HG02623 (cell line): ENCODE measurements around the gene TAC3.

Source experiments
- ATAC-seq: cut with Tn5 transposase; IDR thresholded peaks from one replicate; pipeline ENCODE4 v1.9.1; 2021; ENCODE audit warnings: moderate library complexity; ENCODE audit not compliant: unreplicated experiment

Gene TAC3

DNA sequence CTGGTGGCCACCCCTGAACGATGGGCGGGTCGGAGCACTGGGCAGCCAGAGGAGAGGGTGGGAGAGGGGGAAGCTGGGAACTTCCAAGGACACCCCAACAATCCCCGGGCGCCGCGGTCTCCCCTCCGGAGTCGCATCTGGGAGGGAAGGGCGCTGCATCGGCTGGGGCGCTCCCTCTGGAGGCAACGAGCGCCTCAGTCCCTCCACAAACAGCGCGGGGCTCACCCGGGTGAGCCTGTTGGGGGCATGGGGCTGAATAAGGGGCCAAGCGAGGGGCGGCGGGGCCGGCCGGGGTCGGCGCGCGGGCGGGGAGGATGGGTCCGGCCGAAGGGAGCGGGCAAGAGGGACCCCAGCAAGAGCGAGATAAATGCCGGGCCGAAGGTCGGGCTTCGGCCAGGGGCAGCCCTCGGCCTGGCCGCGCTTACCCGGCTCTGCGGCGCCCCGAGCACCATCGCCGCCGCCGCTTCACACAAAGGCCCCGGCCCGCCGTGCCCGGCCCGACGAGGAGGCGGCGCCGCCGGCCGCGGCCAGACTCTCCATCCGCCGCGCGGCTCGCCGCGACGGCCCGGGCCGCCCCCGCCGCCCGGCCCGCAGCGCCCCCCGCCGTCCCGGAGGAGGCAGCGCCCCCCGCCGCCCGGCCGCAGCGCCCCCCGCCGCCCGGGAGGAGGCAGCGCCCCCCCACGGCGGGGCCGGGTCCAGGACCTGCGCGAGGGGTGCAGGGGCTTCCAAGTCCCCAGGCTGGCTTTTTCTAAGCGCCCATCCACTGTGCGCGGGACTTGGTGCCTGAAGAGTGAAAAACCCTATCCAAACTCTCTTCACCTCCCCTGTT is 10.1 kb downstream of the TAC3 start, which contains the start of gene ZBTB39:
TSS of gene ZBTB39 (minus strand) at position 567 of the 829 bp plus-strand sequence. CDS start 1,629 bp downstream, outside the sequence.
- peak; percentile 56 for ATAC-seq

- no peak for ATAC-seq
Observed at GRCh38 chr12:57004651-57005050, 11.7 kb downstream of the TAC3 start.

DNA sequence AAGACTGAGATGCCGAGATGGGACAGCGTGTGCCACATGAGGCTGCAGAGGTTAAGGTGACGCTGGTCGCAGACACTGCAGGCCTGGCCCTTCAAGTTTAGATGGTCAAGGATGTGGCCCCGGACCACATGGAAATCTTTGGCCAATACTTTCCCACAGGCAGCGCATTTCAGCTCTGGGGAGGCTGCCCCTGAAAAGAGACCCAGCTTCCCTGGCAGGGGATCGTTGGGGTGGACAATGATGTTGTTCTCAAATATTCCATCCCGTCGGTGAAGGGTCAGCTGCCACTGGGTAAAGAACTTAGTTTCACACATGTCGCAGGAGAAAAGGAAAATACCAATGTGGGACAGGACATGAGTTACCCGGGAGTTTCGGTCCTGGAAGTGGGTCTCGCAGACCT is 12.9 kb downstream of the TAC3 start:
- no peak for ATAC-seq

DNA sequence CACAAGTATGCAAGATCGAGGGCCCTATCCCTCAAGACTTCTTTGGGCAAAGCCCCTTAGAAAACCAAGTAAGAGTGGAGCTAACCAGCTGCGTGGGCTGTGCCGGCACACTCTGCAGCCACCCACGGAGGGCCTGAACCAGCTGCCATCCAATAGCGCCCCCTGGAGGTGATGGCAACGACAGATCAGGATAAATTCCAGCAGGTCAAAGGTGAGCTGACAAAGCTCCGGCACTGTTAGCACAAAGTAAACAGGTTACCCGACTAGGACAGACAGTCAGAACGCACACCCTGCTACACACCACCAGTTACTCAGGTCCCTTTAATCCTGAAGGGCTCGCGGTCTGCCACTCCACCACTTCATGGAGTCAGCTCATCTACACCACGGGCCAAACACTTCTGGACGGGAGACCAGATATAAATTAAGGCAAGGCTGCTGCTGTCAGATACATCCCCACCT is 14.9 kb downstream of the TAC3 start:
- no peak for ATAC-seq

- no peak for ATAC-seq
Observed at GRCh38 chr12:57000393-57000792, 15.9 kb downstream of the TAC3 start.

DNA sequence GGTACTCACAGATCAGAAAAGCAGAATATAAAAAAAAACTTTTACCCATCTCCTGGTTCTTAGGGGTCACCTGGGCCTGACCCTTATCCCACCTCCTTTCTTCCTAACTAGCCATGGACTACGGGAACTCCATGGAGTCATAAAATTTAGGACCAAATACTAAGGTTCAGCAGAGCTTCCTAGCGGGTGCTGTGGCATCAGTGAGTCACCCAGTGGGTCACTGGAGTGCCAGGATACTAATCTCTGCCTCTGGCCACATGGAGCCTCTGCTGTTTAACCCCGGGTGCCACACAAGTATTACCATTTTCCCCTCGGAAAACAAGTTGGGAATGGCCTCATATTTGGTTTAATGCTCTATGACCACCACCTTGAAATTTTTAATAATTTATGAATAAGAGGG is 16.9 kb downstream of the TAC3 start:
- ATAC-seq, result no peak

DNA sequence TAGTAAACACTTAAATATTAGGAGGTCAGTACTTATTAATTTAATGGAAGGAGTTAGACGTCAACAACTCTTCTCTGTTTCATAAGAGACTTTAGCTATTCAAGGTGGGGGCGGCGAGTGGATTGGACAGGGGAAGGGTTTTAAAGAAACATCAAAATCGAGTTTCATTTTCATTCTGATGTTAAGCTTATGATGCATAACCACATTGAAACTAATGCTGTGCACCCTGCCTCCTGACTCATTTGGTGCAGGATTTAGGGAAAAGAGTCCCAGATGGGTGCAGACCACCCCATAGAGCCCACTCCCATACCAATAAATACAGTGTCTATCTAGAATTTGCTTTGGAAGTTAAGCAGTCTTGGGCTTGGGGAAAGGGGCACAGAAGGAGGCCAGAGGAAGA is 17.3 kb downstream of the TAC3 start:
- peak; percentile 54 for ATAC-seq

DNA sequence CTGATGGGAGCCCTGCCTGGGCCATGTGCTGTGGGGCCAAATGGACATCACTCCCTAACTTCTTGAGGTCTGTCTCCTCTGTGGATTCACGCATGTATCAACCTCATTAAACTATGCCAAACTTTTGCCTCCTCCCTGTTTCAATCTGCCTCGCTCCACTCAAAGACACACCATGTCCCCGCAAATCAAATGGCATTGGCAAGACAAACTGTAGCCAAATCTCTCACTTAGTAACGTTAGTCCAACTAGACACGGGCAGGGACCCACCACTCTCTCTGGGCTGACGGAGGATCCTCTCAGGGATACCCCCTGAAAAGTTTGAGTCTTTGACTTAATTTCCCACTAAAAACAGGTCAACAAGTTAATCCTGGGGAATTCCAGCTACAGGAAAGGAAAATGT is 18.0 kb downstream of the TAC3 start:
- ATAC-seq, result no peak

DNA sequence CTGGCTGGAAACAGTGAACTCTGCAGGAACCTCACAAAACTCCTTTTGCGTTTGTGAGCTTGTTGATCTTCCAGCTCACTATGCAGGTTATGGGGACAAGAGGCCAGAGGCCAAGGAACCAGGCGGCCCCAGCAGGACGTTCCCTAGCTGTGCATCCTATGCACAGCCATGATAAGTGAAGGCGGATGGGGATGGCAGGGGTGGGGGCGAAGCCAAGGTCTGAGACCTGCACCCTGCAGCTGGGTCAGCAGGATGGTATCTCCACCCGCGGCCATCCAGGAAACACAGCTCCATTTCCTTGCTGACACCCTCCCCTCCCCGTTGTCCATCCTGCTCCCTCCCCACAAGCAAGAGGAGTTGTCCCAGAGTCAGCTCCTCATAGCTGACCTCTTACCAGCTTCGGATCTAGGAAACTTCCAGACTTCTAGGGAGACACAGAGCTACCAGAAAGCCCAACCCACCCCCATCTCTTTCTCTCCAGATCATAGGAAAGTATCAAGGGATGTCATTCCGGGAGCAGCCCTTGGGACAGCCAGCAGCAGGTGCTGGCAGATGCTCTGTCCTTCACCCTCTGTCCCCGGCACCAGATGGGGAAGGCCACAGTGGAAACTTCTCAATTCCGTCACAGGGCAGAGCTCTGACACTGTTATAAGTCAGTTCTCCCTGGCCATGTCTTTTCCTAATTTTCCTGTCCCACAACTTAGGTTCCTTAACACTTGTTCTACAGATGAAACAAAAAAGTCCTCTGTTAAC is 19.4 kb downstream of the TAC3 start:
- no peak for ATAC-seq

- no peak for ATAC-seq
Observed at GRCh38 chr12:56995930-56996496, 20.3 kb downstream of the TAC3 start.

- ATAC-seq, result no peak
Observed at GRCh38 chr12:56995201-56995929, 21.0 kb downstream of the TAC3 start.

DNA sequence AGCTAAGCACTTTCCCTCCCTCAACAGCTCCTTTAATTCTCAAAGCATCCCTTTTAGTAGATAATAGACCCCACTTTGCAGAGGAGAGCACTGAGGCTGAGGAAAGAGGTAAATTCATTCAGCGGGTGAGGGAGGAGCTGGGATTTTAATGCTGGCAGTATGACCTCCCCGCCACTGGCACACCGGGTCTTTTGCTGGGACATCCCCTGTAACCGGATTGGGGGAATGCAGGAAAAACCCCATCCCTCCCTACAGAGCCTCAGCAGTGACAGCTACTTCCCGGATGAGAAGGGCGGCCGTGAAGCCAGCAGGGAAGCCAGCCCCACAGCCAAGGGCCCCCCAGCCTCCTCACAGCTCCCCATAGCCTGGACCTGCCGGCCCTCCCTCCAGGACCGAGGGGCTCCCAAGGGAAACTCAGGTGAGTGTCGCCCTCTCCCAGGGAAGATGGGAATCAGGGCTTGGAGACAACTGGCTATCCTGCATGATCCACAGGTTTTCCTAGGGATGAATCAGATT is 22.0 kb downstream of the TAC3 start:
- ATAC-seq, result no peak

DNA sequence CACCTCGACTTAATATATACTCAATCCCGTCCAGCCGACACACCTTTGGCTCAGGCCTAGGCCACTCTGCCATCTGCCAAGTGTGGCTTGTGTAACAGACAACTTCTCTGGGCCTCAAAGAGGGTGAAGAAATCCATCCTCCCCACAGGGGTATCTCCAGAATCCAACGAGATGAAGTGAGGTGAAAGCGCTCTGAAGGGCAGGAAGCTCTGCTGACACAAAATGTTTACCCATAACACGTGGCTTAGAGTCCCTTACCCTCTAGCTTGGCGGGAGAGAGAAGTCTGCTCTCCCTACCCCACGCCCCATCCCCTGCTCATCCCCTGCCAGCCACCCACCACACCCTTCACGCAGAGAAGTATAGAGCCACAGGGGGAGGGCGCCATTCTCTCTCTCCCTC is 23.0 kb downstream of the TAC3 start:
- no peak for ATAC-seq

DNA sequence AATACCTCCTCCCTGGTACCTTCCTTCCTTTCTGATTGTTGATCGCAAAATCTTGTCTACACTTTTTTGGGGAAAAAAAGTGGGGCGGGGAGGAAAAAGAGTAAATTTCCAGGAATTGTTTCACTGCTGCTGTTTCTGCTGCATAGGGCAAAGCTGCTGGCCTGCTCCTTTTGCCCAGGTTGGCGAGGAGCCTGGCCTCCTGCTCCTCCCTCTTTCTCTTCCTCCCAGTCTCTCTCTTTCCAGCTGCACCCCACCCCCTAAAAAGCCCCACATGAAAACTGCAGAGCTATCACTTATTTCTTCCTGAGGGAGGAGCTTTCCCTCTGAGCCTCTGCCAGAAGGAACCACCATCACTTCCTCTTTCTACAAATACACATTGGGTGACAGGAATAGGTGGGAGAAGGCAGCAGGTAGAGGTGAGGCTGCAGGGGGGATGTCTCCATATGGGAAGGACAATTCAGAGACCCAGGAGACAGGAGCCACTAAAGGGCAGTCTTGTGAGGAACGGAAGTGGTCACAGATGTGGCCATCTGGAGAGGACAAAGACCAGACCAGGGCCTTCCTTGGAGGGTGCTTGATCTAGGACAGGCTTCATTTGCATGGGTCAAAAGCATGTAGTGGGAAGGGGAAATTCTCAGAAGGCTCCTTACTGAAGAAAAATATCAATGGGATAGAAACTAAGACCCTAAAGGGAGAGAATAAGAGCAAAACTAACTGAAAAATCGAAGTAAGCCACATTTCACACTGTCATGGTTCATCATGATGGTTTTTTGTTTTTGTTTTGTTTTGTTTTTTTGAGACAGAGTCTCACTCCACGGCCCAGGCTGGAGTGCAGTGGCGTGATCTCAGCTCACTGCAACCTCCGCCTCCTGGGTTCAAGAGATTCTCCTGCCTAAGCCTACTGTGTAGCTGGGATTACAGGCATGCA is 24.7 kb downstream of the TAC3 start:
- no peak for ATAC-seq

DNA sequence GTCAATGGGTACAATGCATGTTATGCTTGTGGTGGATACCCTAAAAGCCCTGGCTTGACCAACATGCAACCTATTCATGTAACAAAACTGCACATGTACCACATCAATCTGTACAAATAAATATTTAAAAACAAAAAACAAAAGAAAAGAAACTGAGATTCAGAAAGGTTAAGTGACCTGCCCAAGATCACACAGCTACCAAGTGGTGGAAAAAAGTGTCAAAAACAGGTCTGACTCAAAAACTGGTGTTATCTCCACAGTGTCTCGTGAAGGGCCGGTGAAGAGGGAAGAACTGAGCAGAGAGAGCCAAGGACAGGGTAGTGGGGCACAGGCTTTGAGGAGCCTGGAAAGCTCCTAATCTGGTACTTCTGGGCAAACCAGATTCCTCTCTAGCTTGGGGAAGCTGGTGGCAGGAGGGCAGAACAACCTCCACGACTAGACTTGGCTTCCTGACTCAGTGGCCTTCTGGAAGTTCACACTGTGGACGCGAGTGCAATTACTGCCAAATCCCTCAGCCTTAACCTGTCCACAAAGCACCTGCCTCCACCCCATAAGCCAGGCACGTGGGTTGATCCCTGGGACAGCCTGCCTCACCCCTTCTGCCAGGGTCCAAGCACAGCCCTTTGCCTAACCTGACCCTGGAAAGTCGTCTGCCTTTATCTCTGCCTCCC is 25.5 kb downstream of the TAC3 start:
- no peak for ATAC-seq

GRCh38 chr12:56989861-56990610 is 26.3 kb downstream of the TAC3 start:
- ATAC-seq, result no peak

- no peak for ATAC-seq
Observed at GRCh38 chr12:56988207-56988739, 28.1 kb downstream of the TAC3 start.

GRCh38 chr12:56987551-56988053 is 28.7 kb downstream of the TAC3 start:
- ATAC-seq, result no peak
